H54 (cell line): ENCODE data around the gene ELL2.
"Not testable (repeated sequence)": the region's sequence is repeated elsewhere in the genome, so short reads cannot be mapped to it uniquely, and the experiment has no call there.

Source experiments
- DNase-seq: peaks from one replicate; pipeline ENCODE4 v3.0.0; 2011; ENCODE audit warnings: low spot score, mixed read lengths; ENCODE audit not compliant: insufficient read length
- FAIRE-seq: peaks from 3 replicates; lab custom pipeline; 2011; peaks lifted over from hg19 to GRCh38; lab: Jason Lieb, UNC
- POLR2A ChIP-seq: IDR thresholded peaks from 2 replicates; pipeline ENCODE4 v1.6.1; 2011; ENCODE audit warnings: low read depth, mild to moderate bottlenecking, low read length

Gene ELL2

GRCh38 chr5:95874246-95874645 is 87.4 kb downstream of the ELL2 start:
- no peak for TF ChIP-seq POLR2A
- FAIRE-seq (no peak), DNase-seq (no peak)

GRCh38 chr5:95873351-95873750 is 88.3 kb downstream of the ELL2 start:
- TF ChIP-seq POLR2A = no peak
- DNase-seq (no peak), FAIRE-seq (no peak)

- TF ChIP-seq POLR2A = no peak
- DNase-seq (no peak), FAIRE-seq (no peak)
These were observed 89.0 kb downstream of the ELL2 start for GRCh38 chr5:95872346-95873268.

GRCh38 chr5:95871146-95871806 is 90.4 kb downstream of the ELL2 start:
- FAIRE-seq = no peak
- DNase-seq = no peak
- TF ChIP-seq POLR2A = no peak

GRCh38 chr5:95870105-95870672 is 91.5 kb downstream of the ELL2 start:
- DNase-seq (no peak), FAIRE-seq (peak; percentile 53)
- no peak for TF ChIP-seq POLR2A

GRCh38 chr5:95869173-95869855 is 92.3 kb downstream of the ELL2 start:
- DNase-seq, FAIRE-seq: not testable (repeated sequence)

- FAIRE-seq (no peak), DNase-seq (no peak)
- TF ChIP-seq POLR2A = no peak
These were observed 93.5 kb downstream of the ELL2 start for GRCh38 chr5:95868136-95868535.

GRCh38 chr5:95866435-95867040 is 95.1 kb downstream of the ELL2 start:
- FAIRE-seq (no peak), DNase-seq (no peak)
- TF ChIP-seq POLR2A = no peak

- no peak for FAIRE-seq
- TF ChIP-seq POLR2A = no peak
- DNase-seq = no peak
These were observed 96.6 kb downstream of the ELL2 start for GRCh38 chr5:95864944-95865504.

- DNase-seq = no peak
- TF ChIP-seq POLR2A = no peak
- FAIRE-seq = no peak
These were observed 97.2 kb downstream of the ELL2 start for GRCh38 chr5:95864456-95864855.

- FAIRE-seq = no peak
- TF ChIP-seq POLR2A = no peak
- DNase-seq = no peak
These were observed 98.3 kb downstream of the ELL2 start for GRCh38 chr5:95863383-95863757.

- no peak for TF ChIP-seq POLR2A
- no peak for FAIRE-seq
- no peak for DNase-seq
These were observed 98.8 kb downstream of the ELL2 start for GRCh38 chr5:95862671-95863382.
